GM19463 (cell line): ENCODE measurements around the gene PFN4.
"Not testable (repeated sequence)": the region's sequence is repeated elsewhere in the genome, so short reads cannot be mapped to it uniquely, and the experiment has no call there.

Source experiments
- ATAC-seq: cut with Tn5 transposase; IDR thresholded peaks from one replicate; pipeline ENCODE4 v1.9.1; 2021; ENCODE audit warnings: mild to moderate bottlenecking, moderate library complexity; ENCODE audit not compliant: unreplicated experiment

Gene PFN4, protein sequence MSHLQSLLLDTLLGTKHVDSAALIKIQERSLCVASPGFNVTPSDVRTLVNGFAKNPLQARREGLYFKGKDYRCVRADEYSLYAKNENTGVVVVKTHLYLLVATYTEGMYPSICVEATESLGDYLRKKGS

DNA sequence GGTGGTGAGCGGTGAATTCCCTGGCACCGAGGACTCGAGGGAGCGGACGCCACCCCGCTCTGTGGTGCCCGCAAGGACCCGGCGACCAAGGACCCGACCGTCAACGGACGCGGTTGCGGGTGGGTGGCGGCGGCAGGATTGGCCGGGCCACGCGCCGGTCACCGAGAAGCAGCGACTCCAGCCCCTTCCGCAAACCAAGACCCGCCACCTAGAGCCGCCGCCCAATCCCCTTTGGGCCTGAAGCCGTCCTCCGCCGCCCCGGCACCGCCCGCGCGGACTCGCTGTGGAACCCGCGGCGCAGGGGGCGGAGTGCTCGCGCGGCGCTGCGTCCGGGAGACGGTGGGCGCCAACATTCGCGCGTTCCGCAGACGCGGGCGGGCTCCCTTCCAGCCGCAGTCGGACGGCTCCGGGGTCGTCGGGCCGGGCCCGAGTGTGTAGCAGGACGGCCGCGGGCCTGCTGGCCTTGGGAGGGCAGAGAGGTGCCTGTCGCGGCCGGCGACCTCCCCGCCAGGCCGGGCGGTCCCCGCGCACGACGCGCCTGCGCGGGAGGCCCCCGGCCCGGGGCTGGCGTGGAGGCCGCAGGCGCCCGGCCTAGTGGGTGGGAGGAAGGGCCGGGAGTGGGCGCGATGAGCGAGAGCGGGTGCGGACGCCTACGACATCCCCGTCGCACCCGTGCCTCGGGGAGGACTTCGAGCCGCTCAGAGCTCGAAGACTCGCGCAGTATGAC, at the start of gene PFN4, which contains the start of gene FAM228B:
PFN4 (minus strand) TSS at position 140 of the 727 bp plus-strand sequence. CDS start 799 bp downstream, outside the sequence.
FAM228B (plus strand) TSS at position 275 of the 727 bp plus-strand sequence. CDS start 893 bp downstream, outside the sequence.
- peak; percentile 90 for ATAC-seq

DNA sequence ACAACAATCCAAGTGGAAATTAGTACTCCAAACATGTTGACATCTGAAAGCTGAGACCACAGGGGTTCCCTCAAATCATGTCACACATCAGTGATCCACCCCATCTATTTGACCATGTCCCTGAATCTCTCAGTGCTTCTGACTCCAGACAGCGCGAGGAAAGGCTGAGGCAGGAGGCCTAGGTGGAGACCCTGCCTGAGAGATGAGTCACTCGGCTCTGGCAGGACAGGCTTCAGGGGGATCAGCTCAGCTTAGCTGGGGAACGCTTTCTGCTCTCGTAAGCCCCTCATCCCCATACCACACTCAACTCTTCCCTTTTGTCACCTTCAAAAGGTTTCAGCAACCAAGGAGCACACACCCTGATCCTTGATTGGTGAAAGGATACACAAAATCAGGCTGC, 45.9 kb upstream of the PFN4 start:
- no peak for ATAC-seq

DNA sequence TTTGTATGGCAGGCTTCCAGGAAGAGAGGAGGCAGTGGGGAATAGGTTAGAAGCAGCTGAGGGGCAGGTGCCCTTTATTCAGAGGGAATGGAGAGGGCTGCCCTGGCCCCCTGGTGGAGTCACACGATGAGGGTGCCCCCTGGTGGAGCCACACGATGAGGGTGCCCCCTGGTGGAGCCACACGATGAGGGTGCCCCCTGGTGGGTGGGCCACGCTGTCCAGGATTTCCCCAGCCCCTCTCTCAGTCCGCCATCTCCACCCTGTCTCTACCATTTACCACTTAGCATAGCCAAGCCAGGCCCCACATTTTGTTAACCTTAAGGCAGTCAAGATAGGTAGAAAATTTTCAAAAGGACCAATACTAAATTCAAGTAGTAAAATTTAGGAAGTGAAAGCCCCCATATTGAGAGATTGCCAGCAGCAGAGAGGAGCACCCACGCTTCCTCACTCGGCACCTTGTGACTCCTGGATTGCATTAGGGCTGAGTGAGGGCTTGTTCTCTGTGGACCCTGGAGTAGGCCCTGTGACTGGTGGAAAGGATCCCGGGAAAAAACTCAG, 41.4 kb upstream of the PFN4 start:
- peak; percentile 75 for ATAC-seq

DNA sequence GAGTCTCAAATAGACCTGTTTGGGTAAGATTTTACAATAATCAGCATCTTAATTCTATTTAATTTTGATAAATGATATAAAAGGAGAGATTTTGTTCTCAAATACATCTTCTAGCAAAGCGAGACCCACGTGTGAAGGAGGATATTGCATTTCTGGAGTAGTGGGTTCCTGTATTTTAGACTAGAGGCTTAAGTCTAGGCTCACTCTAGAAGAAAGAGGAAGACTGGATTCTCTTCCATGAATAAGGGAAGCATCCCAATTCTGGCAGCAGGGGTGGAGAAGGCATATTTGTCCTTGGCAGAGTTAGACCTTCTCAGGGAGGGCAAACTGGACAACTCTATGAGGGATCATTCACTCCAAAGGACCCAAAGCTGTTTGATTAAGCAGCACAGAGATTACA, 40.5 kb upstream of the PFN4 start:
- no peak for ATAC-seq

DNA sequence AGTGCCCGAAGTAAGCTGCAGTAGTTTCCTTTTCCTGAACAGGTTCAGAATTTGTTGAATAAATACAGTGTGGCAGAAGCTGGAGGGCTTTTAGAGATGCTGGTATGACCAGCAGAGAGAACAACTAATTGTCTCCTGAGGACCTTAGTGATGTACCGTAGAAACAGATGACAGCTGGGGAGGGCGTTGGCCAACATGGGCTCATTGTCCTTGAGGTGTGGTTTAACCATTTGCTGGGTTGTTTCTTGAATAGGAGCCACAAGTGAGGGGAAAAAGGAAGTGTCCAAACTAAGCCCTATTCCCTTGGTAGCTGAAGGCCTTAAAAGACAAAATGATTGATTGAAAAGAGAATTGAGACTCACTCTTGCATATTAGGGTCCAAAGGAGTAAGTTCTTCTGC, 40.1 kb upstream of the PFN4 start:
- no peak for ATAC-seq

DNA sequence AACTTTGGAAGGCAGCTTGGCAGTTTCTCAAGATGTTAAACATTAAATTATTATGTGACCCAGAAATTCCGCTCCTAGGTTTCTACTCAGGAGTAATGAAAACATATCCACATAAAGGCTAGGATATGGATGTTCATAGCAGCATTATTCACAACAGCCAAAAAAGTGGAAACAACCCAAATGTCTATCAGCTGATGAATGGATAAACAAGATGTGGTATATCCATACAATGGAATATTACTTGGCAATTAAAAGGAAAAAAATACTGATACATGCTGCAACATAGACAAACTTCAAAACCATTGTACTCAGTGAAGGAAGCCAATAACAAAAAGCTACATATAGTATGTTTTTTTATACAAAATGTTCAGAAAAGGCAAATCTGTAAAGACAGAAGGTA, 39.4 kb upstream of the PFN4 start:
- ATAC-seq, result no peak

DNA sequence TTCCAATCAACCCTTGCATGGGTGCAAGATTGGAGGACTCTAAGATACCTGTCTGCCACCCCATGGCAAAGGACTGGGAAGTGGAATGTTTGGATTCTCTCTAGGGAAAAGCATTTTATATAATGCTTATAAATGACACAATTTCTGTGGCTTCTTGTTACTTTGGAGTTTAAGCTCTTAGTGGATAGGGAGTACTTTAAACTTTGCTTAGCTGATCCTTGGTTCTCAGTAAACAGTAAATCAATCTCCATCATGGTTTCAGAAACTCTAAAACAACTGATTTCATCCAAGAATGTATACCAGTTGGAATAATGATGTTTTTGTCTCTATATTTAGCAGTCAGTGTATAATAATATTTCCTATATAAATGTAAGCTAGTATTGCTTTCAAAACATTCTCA, 37.6 kb upstream of the PFN4 start:
- no peak for ATAC-seq

DNA sequence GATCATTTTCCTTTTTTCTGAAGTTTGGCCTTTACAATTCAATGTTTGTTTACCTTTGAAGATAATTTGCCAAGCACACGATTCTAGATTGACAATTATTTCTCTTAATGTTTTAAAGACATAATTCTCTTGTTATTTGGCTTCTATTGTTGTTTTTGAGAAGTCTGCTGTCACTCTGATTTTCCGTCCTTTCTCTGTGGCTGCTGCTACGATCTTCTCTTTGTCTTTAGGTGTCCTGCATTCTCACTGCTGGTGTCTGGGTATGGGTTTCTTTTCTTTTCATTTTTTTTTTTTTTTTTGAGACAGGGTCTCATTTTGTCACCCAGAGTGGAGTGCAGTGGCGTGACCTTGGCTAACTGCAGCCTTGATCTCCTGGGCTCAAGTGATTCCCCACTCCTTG, 36.6 kb upstream of the PFN4 start:
- ATAC-seq, result no peak

DNA sequence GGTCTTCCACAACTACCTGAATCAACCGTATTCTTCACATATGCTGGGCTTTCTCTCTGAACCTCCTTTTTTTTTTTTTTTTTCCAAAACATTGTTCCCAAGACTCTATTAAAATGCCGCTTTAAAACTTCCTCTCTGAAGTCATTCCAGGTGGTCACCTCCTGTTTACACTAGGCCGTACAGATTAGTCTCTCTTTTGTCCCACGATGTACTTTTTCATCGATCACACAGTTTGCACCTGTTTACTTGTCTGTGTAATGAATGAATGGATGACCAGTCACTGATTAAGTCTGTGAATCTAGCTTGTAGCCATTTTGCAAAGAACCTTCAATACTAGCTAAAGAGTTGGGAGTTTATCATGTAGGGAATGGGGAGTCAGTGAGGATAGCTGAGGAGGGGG, 35.0 kb upstream of the PFN4 start:
- no peak for ATAC-seq

DNA sequence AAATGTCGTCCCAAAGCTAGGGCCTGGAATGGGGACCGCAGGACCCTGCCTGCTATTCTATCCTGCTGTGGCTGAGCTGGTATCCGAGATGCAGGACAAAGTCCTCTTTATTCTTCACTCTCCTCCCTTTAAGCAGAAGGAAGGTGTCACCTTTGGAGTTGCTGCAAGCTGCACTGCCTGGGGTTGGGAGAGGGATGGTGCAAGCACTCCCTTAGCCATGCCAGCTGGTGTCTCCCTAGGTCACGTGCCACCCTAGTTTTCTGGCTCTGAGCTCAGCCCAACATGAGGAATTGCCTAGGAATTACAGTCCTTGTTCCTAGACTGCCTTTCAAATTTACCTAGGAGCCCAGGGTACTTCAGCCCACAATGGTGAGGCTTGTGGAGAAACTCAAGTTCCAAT, 30.3 kb upstream of the PFN4 start:
- ATAC-seq, result no peak

DNA sequence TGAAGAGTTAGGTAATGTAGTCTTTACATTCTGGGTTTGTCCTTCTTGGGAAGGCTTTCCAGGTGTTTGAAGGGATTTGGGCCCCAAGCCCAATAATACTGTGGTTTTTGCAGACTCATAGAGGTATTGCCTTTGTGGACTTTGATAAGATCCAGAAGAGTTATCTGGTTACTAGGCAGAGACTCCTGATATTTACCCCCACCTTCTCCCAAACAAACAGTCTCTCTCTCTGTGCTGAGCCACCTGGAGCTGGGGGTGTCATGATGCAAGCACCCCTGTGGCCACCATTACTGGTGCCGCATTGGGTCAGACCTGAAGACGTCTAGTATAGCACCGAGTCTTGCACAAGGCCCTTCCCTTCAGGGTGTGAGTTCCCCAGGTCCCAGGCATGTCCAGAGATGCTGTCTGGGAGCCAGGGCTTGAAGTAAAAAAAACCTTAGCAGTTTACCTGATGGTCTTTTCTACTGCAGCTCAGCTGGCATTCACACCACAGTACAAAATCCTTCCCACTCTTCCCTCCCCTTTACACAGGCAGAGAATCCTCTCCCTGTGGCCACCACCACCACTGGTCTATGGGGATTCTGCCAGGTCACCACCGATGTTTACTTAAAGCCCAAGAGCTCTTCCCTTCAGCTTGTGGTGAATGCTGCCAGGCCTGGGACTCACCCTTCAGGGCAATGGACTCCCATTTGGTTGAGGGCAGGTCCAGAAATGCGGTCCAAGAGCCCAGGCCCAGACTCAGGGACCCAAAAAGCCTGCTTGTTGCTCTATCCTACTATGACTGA, 29.5 kb upstream of the PFN4 start:
- no peak for ATAC-seq

DNA sequence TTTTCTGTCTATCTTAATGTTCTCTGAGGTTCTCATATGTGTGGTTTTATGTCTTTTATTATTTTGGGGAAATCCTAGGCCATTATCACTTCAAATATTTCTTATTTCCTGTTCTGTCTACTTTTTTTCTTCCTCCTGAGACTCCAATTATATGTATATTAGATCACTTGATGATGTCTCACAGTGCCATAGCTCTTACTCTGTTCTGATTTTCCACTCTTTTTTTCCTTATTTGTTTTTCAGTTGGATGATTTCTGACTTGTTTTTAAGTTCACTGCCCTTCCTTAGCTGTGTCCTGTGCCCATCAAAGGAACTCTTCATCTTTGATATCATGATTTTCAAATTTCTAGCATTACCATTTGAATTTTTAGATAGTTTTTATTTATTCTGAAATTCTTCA, 24.2 kb upstream of the PFN4 start:
- no peak for ATAC-seq

DNA sequence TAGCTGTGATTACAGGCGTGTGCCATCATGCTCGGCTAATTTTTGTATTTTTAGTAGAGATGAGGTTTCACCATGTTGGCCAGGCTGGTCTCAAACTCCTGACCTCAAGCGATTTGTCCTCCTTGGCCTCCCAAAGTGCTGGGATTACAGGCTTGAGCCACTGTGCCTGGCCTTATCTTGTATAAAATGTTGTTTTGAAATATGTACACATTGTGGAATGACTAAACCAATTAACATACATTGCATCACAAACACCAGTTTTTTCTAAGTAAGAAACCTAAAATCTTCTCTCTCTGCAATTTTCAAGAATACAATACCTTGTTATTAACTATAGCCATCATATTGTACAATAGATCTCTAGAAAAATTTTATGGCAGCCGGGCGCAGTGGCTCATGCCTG, 17.2 kb upstream of the PFN4 start:
- ATAC-seq, result not testable (repeated sequence)

DNA sequence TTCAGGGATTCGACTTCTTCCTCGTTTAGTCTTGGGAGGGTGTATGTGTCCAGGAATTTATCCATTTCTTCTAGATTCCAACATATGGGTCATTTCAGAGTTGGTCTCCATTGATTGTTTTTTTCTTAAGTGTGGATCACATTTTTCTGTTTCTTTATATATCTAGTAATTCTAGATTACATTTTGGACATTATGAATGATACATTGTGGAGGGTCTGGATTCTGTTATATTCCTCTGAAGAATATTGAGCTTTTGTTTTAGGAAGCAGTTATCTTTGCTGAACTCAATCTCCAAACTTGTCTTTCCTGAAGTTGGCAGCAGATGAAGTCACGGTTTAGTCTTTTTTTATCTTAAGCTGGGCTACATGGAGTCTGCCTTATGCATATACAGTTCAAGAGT, 9.4 kb upstream of the PFN4 start:
- no peak for ATAC-seq

DNA sequence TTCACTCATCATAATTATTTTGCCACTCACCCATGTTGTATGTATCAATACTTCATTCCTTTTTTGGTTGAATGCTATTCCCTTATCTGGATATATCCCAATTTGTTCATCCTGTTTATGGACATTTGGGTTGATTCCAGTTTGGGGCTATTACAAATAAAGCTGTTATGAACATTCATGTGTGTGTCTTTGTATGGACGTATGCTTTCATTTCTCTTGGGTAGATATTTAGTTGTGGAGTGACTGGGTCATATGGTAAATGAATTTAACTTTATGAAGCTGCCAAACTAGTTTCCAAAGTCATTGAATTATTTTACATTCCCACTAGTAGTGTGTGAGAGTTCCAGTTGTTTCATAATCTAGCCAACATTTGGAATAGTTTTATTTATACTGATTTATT, 2.8 kb upstream of the PFN4 start:
- no peak for ATAC-seq

DNA sequence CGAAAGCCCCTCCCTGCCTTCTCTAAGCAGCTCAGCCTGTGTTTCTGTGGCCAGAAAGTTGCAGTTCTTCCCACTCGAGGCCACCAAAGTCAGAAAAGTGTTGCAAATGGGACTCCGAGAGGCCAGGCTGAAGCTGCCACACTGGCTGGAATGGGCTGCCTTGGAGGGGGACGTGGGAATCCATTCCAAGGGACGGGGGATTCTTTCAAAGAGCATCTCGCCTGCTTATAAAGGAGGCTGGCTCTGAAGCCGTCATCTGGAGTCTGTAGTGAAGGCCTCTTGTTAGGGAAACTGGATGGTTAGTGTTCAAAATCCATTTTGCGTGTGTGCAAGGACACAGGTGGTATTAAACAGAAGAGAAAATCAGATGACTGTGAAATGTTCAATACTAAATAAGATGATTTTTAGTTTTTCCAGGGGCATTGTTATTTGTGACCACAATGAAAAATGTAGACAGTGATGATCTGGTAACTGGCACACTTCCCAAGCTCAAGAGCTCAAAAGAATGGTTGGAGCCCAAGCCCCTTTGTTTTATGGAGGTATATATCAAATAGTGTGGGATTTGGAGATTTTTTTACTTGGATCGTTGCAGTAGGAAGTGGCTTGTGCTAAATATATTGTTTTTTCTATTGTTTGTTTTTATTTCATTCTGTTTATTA, 917 bp upstream of the PFN4 start:
- ATAC-seq, result peak; percentile 11

DNA sequence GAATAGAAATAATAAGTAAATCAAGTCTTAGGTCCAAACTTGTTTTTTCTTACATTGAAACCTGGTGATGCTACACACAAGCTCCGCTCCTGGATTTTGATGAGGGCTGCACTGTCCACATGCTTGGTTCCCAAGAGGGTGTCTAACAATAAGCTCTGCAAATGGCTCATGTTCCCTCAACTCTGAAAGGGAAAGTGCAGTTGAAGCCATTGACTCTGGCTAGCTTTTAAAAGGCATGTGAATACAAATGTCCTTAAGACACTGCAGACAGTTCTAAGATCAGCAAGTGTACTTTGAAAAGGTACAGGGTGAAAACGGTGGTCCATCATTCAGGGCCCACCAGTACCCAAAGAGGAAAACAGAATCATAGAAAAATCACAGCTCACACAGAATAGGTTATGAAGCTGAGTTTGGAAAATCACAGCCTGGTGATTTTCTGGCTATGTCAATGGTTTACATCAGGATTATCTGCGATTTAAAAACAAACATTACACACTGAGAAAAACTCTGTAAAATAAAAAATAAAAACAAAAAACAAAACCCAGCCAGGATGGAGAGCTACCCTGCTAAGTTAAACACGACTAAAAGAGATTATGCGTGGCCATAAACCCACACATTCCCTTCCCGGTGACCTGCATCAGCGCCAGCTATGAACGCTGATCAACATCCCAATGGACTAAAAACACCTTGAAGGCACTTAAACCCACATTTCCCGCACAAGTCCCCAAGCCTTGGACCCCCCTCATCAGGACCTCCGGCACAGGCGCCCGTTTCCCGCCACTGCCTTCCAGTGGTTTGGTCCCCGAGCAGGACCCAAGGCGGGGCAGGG, 554 bp downstream of the PFN4 start:
- no peak for ATAC-seq

DNA sequence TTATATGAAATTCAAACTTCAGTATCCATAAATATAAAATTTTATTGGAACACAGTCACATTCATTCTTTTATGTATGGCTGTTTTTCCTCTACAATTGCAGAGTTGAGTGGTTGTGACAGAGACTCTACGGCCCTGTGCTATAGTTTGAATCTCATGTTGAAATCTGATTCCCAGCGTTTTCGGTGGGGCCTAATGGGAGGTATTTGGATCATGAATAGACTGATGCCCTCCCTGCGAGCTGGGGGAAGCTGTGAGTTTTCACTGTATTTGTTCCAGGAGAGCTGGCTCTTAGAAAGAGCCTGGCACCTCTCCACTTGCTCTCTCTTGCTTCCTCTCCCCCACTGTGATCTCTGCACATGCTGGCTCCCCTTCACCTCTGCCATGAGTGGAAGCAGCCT, 1.7 kb downstream of the PFN4 start:
- no peak for ATAC-seq

DNA sequence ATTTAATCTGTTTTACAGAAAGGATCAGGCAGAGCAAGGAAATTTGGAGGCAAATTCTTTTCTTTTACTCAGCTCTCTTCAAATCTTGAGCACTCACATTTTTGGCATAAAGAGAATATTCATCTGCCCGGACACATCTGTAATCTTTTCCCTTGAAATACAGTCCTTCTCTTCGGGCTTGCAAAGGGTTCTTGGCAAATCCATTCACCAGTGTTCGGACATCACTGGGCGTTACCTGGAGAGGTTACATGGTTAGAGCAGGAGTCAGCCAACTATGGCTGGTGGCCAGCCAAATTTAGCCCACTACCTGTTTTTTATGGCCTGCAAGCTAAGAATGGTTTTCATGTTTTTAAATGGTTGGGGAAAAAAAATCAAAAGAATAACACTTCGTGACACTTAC, 2.1 kb downstream of the PFN4 start:
- ATAC-seq, result no peak

DNA sequence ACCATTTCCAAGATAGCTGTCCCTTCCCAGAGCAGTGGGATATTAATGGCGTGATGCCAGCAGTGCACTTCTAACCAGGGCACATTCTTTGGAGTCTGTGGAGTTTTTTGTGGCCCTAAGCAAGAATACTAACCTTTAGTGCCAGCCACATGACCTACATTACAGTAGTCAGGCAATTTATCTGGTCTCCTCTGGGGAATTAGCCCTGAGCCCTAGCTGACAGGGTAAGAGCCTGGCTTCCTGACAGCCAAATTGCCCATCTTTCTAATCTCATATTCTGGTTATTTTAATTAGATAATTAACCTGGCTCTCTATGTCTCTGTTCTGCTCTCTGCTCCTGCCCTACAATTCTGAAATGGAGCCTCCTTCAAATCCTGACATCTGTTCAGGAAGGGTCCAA, 5.2 kb downstream of the PFN4 start:
- ATAC-seq, result no peak
